ENCODE results near the gene LRRC70. TPM values are rescaled to one million over a fixed set of nuclear protein-coding genes. Genes with fewer than 3 reads are reported as not detected.

Gene LRRC70
- total RNA-seq, 1 donor from 2014 or later: not detected

DNA sequence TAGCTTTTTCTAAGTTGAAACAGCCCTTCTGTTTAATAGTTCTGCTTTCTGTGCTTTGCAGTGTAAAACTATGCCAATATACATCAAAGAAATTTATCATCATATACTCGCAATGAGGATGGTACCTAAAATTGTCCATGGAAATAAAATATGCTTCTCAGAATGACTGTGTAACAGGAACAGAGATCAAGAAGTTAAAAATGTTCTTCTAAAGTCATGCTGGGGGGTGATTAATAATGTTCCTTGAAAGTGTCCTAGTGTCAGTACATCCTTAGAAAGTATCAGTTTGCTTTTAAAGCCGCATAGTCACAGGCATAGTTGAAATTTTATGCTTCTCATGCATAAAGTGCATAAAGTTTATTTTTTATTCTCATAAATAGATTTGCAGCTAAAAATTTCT lies 4.0 kb upstream of the LRRC70 start:
- H3K4me3 ChIP-seq (ENCODE audit: low read depth, low read length): no peak overlapping the region
- TF ChIP-seq, protein P1, sequence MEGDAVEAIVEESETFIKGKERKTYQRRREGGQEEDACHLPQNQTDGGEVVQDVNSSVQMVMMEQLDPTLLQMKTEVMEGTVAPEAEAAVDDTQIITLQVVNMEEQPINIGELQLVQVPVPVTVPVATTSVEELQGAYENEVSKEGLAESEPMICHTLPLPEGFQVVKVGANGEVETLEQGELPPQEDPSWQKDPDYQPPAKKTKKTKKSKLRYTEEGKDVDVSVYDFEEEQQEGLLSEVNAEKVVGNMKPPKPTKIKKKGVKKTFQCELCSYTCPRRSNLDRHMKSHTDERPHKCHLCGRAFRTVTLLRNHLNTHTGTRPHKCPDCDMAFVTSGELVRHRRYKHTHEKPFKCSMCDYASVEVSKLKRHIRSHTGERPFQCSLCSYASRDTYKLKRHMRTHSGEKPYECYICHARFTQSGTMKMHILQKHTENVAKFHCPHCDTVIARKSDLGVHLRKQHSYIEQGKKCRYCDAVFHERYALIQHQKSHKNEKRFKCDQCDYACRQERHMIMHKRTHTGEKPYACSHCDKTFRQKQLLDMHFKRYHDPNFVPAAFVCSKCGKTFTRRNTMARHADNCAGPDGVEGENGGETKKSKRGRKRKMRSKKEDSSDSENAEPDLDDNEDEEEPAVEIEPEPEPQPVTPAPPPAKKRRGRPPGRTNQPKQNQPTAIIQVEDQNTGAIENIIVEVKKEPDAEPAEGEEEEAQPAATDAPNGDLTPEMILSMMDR (conservative IDR thresholded peaks at IDR 0.05; ENCODE audit: low read depth, low read length): no peak
- no peak for DNase-seq (ENCODE audit: low read depth)

DNA sequence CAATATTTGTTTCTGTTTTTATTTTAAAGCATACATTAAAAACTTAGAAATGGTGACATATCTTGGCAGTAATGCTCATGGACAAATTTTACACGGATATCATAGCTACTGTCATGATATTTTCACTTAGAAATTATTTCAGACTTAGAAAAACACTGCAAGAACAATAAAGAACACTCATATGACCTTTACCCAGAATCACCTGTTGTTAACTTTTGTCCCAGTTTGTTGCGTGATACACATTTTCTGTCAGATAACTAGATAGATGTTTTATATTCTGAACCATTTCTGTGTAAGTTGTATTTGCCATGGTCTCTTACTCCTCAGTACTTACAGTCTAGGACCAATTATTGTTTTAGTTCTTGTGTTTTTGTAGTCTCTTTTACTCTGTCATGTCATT lies 3.6 kb upstream of the LRRC70 start:
- no peak for DNase-seq (ENCODE audit: low read depth)
- H3K4me3 ChIP-seq (ENCODE audit: low read depth, low read length): no peak overlapping the region
- TF ChIP-seq, protein P1 (conservative IDR thresholded peaks at IDR 0.05; ENCODE audit: low read depth, low read length): no peak

DNA sequence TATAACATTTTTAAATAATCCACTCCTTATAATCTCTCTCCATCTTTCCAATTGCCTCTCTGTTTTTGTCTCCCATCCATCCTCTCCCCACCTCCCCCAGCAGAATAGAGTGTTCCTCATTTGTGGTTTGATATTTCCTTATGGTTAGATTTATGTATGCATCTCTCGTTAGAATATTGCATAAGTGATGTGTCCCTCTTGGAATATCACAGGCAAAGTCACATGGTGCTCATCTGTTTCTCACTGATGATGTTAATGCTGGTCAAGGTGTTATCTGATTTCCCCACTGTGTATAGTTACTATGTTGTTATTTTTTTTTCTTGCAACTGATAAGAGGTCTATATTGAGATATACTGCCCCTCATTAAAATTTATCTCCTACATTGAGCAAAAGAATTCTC lies 3.1 kb upstream of the LRRC70 start:
- H3K4me3 ChIP-seq (ENCODE audit: low read depth, low read length): no peak overlapping the region
- TF ChIP-seq, protein P1 (conservative IDR thresholded peaks at IDR 0.05; ENCODE audit: low read depth, low read length): no peak
- no peak for DNase-seq (ENCODE audit: low read depth)

DNA sequence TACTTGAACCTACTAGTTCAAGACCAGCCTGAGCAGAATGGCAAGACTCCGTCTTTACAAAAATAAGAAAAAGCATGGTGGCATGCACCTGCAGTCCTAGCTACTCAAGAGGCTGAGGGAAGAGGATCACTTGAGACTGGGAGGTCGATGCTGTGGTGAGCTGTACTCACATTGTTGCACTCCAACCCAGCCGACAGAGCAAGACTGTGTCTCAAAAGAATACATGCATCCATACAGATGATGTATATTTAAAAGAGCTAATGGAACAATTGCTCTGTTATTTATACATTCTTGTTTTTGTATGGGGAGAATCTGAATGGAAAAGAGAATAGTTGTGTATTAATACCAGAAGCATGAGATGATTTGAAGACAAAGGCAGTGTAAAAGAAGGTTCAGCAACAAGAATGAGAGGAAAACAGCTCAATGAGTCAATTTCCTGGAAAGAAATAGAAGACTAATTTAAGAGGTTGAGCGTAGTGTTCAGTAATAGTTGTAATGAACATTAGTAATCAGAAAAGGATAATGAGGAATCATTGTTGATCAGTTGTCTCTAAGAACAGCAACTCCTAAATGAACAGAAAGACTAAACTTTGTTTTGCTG lies 1.9 kb upstream of the LRRC70 start:
- TF ChIP-seq, protein P1 (conservative IDR thresholded peaks at IDR 0.05; ENCODE audit: low read depth, low read length): no peak
- H3K4me3 ChIP-seq (ENCODE audit: low read depth, low read length): no peak overlapping the region
- no peak for DNase-seq (ENCODE audit: low read depth)

DNA sequence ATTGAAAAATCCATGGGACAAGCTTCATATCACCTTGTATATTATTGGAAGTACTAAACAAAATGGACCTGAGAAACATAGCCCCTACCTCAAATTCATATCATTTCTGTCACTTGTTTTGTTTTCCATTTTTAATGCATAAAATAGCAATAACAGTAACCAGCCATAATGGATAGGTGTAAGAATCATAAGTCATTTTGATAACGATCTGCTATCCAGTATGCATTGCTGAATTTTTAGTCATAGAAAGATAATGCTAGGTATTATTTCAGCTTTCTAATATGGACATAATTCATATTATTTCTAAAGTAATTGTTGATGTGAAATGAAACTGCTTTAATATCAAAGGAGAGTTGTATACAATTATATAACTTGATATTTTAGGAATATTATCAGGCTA lies 1.1 kb upstream of the LRRC70 start:
- TF ChIP-seq, protein P1 (conservative IDR thresholded peaks at IDR 0.05; ENCODE audit: low read depth, low read length): no peak
- H3K4me3 ChIP-seq (ENCODE audit: low read depth, low read length): no peak overlapping the region
- no peak for DNase-seq (ENCODE audit: low read depth)

DNA sequence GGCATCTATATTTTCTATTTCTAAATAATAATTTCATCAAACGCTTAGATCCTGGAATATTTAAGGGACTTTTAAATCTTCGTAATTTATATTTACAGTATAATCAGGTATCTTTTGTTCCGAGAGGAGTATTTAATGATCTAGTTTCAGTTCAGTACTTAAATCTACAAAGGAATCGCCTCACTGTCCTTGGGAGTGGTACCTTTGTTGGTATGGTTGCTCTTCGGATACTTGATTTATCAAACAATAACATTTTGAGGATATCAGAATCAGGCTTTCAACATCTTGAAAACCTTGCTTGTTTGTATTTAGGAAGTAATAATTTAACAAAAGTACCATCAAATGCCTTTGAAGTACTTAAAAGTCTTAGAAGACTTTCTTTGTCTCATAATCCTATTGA lies 1.1 kb downstream of the LRRC70 start:
- no peak for DNase-seq (ENCODE audit: low read depth)
- no peak overlapping the region for H3K4me3 ChIP-seq (ENCODE audit: low read depth, low read length)
- TF ChIP-seq, protein P1 (conservative IDR thresholded peaks at IDR 0.05; ENCODE audit: low read depth, low read length): no peak

DNA sequence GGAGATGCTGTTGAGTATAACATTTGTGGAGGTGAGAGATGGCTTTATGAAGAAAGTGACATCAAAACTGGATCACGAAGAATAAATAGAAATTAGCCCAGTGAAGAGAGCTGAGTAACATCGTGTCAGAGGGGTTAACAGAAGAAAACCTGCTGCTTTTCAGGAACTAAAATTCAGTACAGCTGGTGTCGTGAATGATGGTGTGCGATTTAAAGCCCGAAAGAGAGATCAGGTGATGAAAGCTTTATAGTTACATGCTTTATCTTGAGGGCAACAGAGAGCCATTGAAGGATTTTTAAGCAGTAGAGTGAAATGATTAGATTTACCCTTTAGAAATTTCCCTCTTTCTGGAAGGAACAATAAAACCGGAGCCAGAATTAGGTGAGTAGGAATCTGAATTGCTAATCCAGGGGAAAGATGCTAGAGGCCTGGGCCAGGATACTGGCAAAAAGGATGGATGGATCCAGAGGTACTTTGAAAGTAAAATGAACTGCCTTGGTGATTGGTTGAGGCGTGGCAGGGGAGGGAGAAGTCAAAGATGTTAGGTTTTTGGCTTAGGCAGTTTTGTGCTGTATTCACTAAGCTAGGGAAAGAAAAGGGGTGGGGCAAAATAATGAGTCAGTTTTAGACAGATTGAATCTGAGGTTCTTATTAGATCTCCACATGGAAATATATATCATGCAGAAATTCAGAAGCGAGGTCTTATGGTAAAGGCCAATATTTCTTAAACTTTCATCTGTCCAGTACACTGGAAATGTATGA lies 3.4 kb downstream of the LRRC70 start:
- TF ChIP-seq, protein P1 (conservative IDR thresholded peaks at IDR 0.05; ENCODE audit: low read depth, low read length): no peak

More for the DNA sequence above, 3.4 kb downstream of the LRRC70 start:
- H3K4me3 ChIP-seq (ENCODE audit: low read depth, low read length): no peak overlapping the region
- no peak for DNase-seq (ENCODE audit: low read depth)
